SKM-1 (cell line): ENCODE data around the gene IPO4.

Source experiments
- DNase-seq: peaks from one replicate; lab custom pipeline; 2025; ENCODE audit not compliant: unreplicated experiment; lab: John Stamatoyannopoulos, UW

Gene IPO4

DNA sequence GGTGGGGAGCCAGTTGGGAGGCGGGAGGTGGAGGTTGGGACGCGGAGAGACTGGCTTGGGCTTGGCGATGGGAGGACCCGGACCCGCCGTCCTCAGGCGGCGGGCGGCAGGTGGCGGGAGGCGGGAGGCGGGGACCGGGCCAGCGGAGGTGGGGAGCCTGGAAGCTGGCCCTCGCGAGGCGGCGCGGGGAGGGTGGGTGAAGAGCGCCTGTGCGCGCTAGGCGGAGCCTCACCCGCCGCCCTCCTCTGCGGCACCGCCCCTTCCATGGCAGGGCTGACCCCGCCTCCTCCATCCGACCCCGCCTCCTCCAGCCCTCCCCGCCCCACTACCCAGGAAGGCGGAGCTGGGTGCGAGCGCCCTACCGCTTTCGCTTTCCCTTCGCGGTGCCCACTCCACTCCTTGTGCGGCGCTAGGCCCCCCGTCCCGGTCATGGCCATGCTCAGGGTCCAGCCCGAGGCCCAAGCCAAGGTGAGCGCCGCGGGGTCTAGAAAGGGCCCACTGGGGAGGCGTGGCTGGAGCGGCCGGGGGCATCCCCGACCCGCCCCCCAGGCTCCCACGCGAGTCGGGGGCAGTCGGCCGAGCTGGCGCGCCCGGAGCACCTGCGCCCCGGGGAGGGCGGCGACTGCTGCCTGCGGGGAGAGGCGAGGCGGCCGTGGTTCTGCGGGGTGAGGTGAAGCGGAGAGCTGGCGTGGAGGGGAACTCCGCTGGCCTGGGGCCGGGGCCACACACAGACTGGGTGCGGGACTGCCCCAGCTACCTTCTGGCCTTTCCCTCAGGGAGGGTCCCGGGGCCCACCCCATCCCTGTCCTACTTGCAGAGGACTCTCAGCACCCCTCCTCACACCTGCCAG is 52.6 kb downstream of the IPO4 start, which contains the start of gene PSME1:
TSS of gene PSME1 (plus strand) at position 361 of the 850 bp plus-strand sequence. CDS start at position 430, 69 bp downstream.
- peak; percentile 43 for DNase-seq

DNA sequence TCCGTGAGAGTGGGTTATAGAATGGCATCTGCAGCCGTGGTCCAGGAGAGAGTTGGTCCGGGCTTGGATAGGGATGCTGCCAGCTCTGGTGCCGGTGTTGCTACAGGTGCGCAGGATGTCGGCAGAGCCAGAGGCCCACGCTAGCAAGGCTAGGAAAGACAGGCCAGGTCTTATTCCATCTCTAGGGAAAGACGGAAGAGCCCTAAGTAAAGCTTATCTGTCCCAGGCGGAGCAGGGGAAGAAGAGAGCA is 53.1 kb downstream of the IPO4 start:
- DNase-seq = no peak

DNA sequence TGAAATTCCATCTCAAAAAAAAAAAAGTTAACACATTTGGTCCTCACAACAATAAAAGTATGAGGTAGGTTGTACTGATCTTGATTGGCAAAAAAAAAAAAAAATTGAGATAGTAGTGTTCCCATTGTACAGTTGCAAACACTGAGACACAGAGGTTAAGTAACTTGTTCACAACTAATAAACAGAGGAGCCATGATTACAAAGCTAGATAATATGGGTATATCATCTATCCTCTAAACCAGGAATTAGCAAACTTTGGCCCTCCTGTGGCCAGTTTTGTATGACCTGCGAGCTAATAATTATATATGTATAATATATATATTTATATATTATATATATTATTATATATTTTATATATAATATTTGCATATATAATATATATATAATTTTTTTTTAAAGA is 54.9 kb downstream of the IPO4 start:
- DNase-seq = no peak

DNA sequence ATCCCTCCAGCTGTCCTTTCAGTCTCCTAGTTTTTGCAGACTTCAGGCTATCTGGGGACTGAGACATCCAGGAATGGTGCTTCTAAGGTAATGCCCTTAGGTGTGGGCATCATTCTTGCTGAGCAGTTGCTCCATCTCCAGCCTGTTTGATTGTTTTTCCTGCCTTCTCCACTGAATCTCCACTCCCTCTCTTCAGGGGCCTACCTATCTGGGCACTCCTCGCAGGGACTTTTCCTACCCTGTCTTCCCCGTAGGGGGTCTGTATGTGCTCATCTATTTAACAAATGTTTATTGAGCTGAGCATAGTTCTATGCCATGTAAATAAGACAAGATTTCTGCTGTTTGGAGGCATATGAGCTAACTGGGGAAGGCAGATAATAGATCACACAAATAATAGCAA is 55.6 kb downstream of the IPO4 start:
- no peak for DNase-seq

DNA sequence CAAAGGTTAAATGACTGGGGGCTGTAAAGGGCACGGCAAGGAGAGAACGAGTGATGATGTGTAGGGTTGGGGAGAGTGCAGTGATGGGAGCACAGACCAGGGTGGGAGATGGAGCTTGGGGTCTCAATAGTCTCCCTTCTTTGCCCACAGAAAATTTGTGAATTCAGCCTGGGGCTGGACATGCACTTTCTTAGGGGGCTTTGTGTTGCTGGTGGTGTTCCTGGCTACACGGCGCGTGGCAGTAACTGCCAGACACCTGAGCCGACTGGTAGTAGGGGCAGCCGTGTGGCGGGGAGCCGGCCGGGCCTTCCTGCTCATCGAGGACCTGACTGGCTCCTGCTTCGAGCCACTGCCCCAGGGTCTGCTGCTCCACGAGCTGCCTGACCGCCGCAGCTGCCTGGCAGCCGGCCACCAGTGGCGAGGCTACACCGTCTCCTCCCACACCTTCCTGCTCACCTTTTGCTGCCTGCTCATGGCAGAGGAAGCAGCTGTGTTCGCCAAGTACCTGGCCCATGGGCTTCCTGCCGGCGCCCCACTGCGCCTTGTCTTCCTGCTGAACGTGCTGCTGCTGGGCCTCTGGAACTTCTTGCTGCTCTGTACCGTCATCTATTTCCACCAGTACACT is 56.4 kb downstream of the IPO4 start:
- DNase-seq = no peak

DNA sequence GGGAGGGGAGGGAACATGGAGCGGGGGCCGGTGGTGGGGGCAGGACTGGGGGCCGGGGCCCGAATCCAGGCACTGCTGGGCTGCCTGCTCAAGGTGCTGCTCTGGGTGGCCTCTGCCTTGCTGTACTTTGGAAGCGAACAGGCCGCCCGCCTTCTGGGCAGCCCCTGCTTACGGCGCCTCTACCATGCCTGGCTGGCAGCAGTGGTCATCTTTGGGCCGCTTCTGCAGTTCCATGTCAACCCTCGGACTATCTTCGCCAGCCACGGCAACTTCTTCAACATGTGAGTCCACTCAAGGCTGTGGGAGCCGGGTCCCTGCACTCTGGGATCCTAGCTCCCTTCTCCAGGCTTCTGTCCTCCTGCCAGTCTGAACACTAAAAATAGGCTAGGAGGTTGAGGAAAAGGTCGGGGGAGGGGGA is 57.1 kb downstream of the IPO4 start:
- DNase-seq = no peak

DNA sequence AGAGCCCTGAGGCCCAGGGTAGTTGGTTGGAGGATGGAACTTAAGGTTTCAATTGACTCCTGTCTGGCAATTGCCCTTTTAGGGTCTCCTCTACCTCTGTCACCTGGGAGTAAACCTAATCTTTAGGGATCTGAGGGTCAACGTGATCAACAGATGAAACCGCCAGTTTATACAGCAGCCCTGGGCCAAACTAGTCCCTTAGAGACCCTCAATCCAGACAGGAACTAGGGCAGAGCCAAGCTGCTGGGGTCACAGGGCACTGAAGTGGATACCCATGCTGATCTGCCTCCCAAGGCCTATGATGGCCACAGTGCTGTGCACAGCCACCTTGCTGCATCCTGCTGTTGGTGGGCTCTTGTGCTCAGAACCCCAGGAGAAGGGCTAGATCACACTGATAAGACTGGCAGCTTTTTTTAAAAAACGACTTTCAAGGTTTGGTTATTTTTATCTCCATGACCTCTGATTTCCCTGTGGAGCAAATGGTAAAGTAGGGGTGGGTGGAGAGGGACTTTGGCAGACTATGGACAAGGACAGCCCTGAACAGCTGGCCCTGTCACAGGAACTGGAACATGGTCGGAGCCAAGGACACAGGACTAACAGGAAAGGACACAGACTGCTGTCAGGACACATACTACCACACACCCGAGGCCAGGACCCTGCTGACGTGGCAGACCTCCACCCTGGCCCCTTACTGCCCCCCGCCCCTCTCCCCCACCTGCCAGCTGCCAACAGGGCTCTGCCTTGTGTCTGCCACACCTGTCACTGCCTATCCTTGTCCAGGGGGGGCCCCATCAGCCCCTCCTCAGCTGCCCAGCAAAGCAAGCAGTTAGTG is 57.7 kb downstream of the IPO4 start:
- DNase-seq = no peak

DNA sequence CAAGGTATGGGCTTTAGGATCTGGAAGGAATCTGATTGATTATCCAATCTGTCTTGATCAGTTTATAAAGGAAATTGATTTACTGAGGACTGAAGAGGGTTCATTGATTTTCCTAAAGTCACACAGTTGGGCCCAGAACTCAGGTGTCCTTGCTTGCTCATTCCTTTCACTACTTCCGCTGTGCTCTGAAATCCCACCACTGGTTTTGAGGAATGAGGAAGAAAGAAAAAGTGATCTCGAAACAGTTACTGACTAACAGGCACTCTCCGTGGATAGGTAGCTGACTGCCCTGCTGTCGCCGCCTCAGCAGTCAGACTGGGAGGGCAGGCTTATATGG is 58.3 kb downstream of the IPO4 start, which contains the start of gene FITM1:
TSS of gene FITM1 (plus strand) at position 280 of the 337 bp plus-strand sequence. CDS start 905 bp downstream, outside the sequence.
- DNase-seq = no peak
